C4-2B (cell line): Measurements from ENCODE around the gene BCL2L12.
"Not testable (repeated sequence)": the region's sequence is repeated elsewhere in the genome, so short reads cannot be mapped to it uniquely, and the experiment has no call there.

Experiments
- H3K27ac ChIP-seq: fragments of 450-650 bp; 2 replicates; pipeline ENCODE4 v1.5.1; 2017
- CTCF ChIP-seq: fragments of 450-650 bp; conservative IDR thresholded peaks from 2 replicates; pipeline ENCODE4 v1.5.1; 2017; ENCODE audit warnings: mild to moderate bottlenecking
- ZFX ChIP-seq: fragments of 450-650 bp; IDR thresholded peaks from 2 replicates; pipeline ENCODE4 v1.6.1; 2017

BCL2L12 gene

DNA sequence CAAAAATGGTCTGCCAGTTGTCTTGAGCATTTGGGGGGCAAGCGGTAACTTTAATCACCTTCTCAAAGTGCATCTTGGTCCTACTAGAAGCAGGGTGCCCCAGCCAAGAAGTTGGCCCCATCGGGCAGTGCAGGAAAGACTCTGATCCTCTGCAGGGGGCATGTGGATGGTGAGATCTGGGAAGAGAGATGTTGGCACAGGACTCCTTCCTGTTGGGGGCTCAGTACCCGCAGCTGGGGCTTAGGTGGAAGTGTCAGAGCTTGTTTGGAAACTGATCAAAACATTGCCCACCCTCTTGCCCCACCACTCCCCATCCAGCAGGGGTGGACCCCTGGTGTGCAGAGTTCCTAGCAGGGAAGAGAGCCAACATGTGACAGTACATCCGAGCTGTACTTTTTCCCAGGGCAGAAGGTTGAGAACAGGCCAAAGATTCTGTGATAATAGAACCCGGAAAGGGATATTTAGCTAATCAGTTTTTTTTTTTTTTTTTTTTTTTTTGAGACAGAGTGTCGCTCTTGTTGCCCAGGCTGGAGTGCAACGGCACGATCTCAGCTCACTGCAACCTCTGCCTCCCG lies 34.6 kb upstream of the BCL2L12 start:
- TF ChIP-seq CTCF: no peak
- no peak for TF ChIP-seq ZFX
- peak overlapping the region; percentile 85 for H3K27ac ChIP-seq

GRCh38 chr19:49631610-49632192 lies 34.0 kb upstream of the BCL2L12 start:
- TF ChIP-seq ZFX (no peak), CTCF (no peak)
- peak overlapping the region; percentile 85 for H3K27ac ChIP-seq

GRCh38 chr19:49632576-49632975 lies 33.2 kb upstream of the BCL2L12 start:
- TF ChIP-seq ZFX: no peak
- no peak for TF ChIP-seq CTCF
- H3K27ac ChIP-seq: peak overlapping the region; percentile 85

GRCh38 chr19:49633273-49633672 lies 32.5 kb upstream of the BCL2L12 start:
- H3K27ac ChIP-seq: not testable (repeated sequence)

DNA sequence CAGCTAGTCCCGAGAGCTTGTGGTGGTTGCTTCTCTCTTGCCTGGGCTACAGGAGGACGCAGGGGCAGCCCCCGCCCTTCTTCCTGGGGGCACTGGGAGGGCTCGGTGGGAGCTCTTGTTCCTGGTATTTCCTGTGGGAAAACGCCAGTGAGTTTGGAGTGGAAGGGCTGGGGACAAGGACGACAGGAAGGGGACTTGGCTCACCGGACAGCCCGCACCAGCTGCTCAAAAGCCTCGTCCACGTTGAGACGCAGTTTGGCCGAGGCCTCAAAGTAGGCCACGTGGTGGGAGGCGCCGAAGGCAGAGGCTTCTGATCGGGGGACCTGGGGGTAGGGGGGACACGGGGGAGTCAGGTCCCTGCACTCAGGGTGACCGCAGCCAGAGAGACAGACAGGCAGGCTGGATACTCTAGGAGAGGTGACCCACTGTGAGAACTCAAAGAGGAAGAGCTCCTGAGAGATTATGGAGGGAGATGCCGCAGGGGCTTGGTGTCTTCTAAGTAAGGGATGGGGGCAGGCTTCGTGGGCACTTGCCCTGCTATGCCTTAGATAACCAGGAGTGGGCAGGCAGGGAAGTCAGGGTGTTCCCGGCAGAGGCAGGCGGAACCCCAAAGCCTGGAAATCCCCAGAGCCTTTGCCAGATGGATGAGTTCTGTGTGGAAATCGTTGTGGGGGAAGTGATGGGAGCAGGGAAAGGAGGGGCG lies 30.1 kb upstream of the BCL2L12 start:
- no peak for TF ChIP-seq CTCF
- no peak for TF ChIP-seq ZFX
- no peak overlapping the region for H3K27ac ChIP-seq

GRCh38 chr19:49636233-49636932 lies 29.4 kb upstream of the BCL2L12 start:
- no peak overlapping the region for H3K27ac ChIP-seq
- TF ChIP-seq ZFX (no peak), CTCF (no peak)

DNA sequence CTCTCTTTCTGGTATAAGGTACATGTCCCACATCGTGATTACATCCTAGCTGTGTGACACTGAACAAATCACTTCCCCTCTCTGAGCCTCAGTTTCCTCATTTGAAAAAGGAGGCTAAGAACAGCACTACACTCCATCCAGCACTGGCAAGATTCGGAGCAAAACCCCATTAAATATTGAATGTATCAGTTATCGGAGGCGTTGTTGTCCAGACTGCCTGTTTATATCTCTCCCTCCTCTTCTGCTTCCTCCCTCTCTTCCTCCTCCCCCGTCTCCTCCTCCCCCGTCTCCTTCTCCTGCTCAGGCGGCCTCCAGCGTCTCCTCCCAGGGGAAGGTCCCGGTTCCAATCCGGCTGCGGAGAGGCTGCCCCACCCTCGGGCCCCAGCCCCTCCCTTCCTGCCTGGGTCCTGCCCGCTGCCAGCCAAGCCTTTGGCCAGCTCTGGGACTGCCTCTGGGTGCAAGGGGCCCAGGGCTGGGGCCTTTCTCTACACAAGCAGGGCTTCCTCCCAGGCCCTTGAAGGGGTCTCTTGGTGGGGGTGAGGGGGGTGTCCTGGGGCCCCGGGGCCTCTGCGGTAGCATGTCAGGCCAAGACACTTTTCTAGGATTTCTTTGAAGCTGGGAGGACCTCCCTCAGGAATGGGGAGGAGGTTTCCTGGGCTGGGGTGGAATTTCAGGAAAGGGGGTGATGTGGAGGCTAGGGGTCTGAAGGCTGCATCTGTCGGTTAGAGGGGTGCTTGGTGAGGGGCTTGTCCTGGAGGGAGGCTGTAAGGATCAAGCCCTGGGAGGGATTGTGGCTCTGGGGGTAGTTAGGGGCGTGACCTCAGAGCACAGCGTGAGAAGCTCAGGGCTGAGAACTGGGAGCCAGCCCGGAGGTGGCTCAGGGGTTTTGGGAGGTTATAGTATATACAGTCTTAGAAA lies 27.7 kb upstream of the BCL2L12 start:
- TF ChIP-seq ZFX: no peak
- TF ChIP-seq CTCF: no peak
- peak overlapping the region; percentile 51 for H3K27ac ChIP-seq
